OCI-LY1 (cell line): ENCODE data around the gene MIA3.

Source experiments
- H2AFZ ChIP-seq: fragments of 200-600 bp; sonication (generic), shearing (Covaris generic); 2 replicates; pipeline ENCODE4 v1.6.0; 2014; ENCODE audit warnings: antibody characterized with exemption, mild to moderate bottlenecking, low read length
- H3F3A ChIP-seq: fragments of 200-600 bp; sonication (generic), shearing (Covaris generic); 2 replicates; pipeline ENCODE4 v1.6.0; 2014; ENCODE audit warnings: mild to moderate bottlenecking, antibody characterized with exemption, low read length, moderate library complexity; ENCODE audit not compliant: insufficient read depth
- H3K27ac ChIP-seq: fragments of 200-600 bp; sonication (generic); 2 replicates; pipeline ENCODE4 v1.5.1; 2014; ENCODE audit warnings: low read length, mixed run types, mild to moderate bottlenecking, low read depth; ENCODE audit not compliant: poor library complexity, severe bottlenecking
- H3K27me3 ChIP-seq: fragments of 200-600 bp; sonication (generic); 2 replicates; pipeline ENCODE4 v1.6.0; 2014; ENCODE audit warnings: antibody characterized with exemption, mild to moderate bottlenecking, low read length, moderate library complexity; ENCODE audit not compliant: insufficient read depth
- H3K36me3 ChIP-seq: fragments of 200-600 bp; sonication (generic); 2 replicates; pipeline ENCODE4 v1.6.1; 2014; ENCODE audit warnings: mild to moderate bottlenecking, antibody characterized with exemption, low read length, moderate library complexity, mixed read lengths; ENCODE audit not compliant: insufficient read depth
- H3K4me1 ChIP-seq: fragments of 200-600 bp; sonication (generic); 2 replicates; pipeline ENCODE4 v1.5.1; 2014; ENCODE audit warnings: mild to moderate bottlenecking, low read length, moderate library complexity; ENCODE audit not compliant: insufficient read depth, severe bottlenecking
- H3K4me2 ChIP-seq: fragments of 200-600 bp; sonication (generic), shearing (Covaris generic); 2 replicates; pipeline ENCODE4 v1.6.1; 2014; ENCODE audit warnings: low read length
- H3K4me3 ChIP-seq: fragments of 200-600 bp; sonication (generic); 2 replicates; pipeline ENCODE4 v1.5.1; 2014; ENCODE audit warnings: low read length, low read depth, mild to moderate bottlenecking, mixed read lengths; ENCODE audit not compliant: poor library complexity, severe bottlenecking
- H3K79me2 ChIP-seq: fragments of 200-600 bp; shearing (Covaris generic); 2 replicates; pipeline ENCODE4 v1.6.1; 2016; ENCODE audit warnings: mixed run types, low read length, mixed read lengths; ENCODE audit not compliant: insufficient read depth
- H3K9ac ChIP-seq: fragments of 200-600 bp; sonication (generic), shearing (Covaris generic); 2 replicates; pipeline ENCODE4 v1.6.1; 2014; ENCODE audit warnings: mild to moderate bottlenecking, low read length, mixed read lengths
- H3K9me2 ChIP-seq: fragments of 200-600 bp; sonication (generic), shearing (Covaris generic); 2 replicates; pipeline ENCODE4 v1.6.1; 2014; ENCODE audit warnings: low read depth, mild to moderate bottlenecking, low read length, mixed read lengths
- H3K9me3 ChIP-seq: fragments of 200-600 bp; shearing (Covaris generic); 2 replicates; pipeline ENCODE4 v1.6.1; 2014; ENCODE audit warnings: low read length, mixed read lengths
- H4K20me1 ChIP-seq: fragments of 200-600 bp; sonication (generic), shearing (Covaris generic); 2 replicates; pipeline ENCODE4 v1.6.0; 2016; ENCODE audit warnings: mild to moderate bottlenecking, low read length; ENCODE audit not compliant: insufficient read depth
- EZH2 ChIP-seq: fragments of 200-600 bp; sonication (generic), shearing (Covaris generic); IDR thresholded peaks from 2 replicates; pipeline ENCODE4 v1.8.0; 2017; ENCODE audit warnings: borderline replicate concordance, mixed run types, mild to moderate bottlenecking, antibody characterized with exemption, low read length, moderate library complexity, mixed read lengths
- TF ChIP-seq, protein P1 (sequence below): fragments of 200-600 bp; sonication (generic), shearing (Covaris generic); IDR thresholded peaks from 2 replicates; pipeline ENCODE4 v1.5.1; 2017; ENCODE audit warnings: mild to moderate bottlenecking, antibody characterized with exemption, low read length, moderate library complexity, mixed read lengths

The MIA3 gene

GRCh38 chr1:222643606-222643937, 25.7 kb downstream of the MIA3 start:
- H3K79me2 ChIP-seq, result peaks cover 13% of the 10 kb centered on the region
- H2AFZ ChIP-seq, result peak overlapping the region; percentile 13; the same call in 1 of the 2 replicates
- no peaks in the 10 kb centered on the region for H3K9me2 ChIP-seq
- no peak for TF ChIP-seq EZH2
- TF ChIP-seq, protein P1, sequence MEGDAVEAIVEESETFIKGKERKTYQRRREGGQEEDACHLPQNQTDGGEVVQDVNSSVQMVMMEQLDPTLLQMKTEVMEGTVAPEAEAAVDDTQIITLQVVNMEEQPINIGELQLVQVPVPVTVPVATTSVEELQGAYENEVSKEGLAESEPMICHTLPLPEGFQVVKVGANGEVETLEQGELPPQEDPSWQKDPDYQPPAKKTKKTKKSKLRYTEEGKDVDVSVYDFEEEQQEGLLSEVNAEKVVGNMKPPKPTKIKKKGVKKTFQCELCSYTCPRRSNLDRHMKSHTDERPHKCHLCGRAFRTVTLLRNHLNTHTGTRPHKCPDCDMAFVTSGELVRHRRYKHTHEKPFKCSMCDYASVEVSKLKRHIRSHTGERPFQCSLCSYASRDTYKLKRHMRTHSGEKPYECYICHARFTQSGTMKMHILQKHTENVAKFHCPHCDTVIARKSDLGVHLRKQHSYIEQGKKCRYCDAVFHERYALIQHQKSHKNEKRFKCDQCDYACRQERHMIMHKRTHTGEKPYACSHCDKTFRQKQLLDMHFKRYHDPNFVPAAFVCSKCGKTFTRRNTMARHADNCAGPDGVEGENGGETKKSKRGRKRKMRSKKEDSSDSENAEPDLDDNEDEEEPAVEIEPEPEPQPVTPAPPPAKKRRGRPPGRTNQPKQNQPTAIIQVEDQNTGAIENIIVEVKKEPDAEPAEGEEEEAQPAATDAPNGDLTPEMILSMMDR, result no peak
- peak overlapping the region; percentile 73 for H3K4me2 ChIP-seq
- H3F3A ChIP-seq, result no peaks in the 10 kb centered on the region
- H3K4me1 ChIP-seq, result peaks cover 19% of the 10 kb centered on the region
- H3K27me3 ChIP-seq, result no peaks in the 10 kb centered on the region
- H3K9ac ChIP-seq, result peak overlapping the region; percentile 77
- peak overlapping the region; percentile 82 for H3K4me3 ChIP-seq
- H4K20me1 ChIP-seq, result no peaks in the 10 kb centered on the region
- peaks cover 15% of the 10 kb centered on the region; the same call in 1 of the 2 replicates for H3K36me3 ChIP-seq
- peak overlapping the region; percentile 58 for H3K27ac ChIP-seq
- no peaks in the 10 kb centered on the region for H3K9me3 ChIP-seq

DNA sequence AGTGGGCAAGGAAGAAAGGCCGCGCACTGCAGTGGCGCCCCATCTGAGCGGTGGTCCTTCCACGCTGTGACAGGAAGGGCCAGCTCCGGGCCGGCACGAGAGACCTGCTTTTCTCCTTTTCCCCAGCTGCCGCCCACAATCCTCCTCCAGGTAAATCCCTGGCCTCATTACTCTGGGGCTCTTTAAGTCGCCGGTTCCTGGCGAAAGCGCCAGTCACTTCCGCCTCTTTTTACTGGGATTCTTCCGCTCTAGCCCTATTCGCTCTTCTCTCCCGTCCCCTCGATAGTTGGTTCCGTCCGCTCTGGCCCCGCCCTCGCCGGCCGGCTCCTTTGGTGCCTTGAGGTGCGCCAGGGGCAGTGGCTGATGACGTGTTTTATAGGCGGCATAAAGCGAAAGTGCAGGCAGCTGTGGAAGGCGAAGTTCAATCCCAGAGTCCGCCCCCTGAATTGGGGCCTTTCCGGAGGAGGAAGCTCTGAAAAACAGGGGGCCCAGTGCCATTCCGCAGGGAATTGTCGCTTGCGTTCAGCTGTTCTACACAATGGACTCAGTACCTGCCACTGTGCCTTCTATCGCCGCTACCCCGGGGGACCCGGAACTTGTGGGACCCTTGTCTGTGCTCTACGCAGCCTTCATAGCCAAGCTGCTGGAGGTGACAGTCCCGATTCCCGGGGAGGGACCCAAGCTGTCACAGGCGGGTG, 26.2 kb downstream of the MIA3 start:
- H3K4me1 ChIP-seq, result peaks cover 19% of the 10 kb centered on the region
- no peaks in the 10 kb centered on the region for H4K20me1 ChIP-seq
- H3K27ac ChIP-seq, result peak overlapping the region; percentile 58
- peaks cover 21% of the 10 kb centered on the region for H3K36me3 ChIP-seq
- no peaks in the 10 kb centered on the region for H3K27me3 ChIP-seq
- peak overlapping the region; percentile 77 for H3K9ac ChIP-seq
- H3K4me3 ChIP-seq, result peak overlapping the region; percentile 82
- no peaks in the 10 kb centered on the region for H3F3A ChIP-seq
- H3K79me2 ChIP-seq, result peaks cover 13% of the 10 kb centered on the region
- TF ChIP-seq, protein P1, result no peak
- TF ChIP-seq EZH2, result no peak
- no peak overlapping the region; the same call in 1 of the 2 replicates for H2AFZ ChIP-seq
- no peaks in the 10 kb centered on the region for H3K9me3 ChIP-seq
- H3K4me2 ChIP-seq, result peak overlapping the region; percentile 73
- no peaks in the 10 kb centered on the region for H3K9me2 ChIP-seq

DNA sequence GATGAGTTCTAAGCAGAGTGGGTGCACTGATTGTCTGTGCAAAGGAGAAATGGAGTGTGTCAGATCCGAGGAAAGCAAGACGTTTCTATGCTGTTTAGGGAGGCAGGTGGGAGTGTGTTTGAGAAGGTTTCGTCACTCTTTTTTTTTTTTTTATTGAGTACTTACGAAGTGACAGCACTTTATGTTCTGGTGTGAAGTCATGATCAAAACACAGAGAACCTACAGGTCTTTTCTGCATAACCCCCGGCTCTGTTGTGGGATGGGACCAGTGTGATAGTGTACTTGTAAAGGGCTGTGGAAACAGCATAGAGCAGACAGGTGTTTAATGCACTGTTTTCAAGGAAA, 26.7 kb downstream of the MIA3 start:
- no peaks in the 10 kb centered on the region for H3K27me3 ChIP-seq
- peak overlapping the region; percentile 82 for H3K4me3 ChIP-seq
- H3K9me2 ChIP-seq, result no peaks in the 10 kb centered on the region
- H3K4me2 ChIP-seq, result peak overlapping the region; percentile 73
- peaks cover 19% of the 10 kb centered on the region for H3K4me1 ChIP-seq
- H3K27ac ChIP-seq, result no peak overlapping the region
- H3K9ac ChIP-seq, result peak overlapping the region; percentile 77
- no peaks in the 10 kb centered on the region for H3K9me3 ChIP-seq
- peaks cover 26% of the 10 kb centered on the region for H3K36me3 ChIP-seq
- no peaks in the 10 kb centered on the region for H3F3A ChIP-seq
- H2AFZ ChIP-seq, result no peak overlapping the region
- TF ChIP-seq, protein P1, result no peak
- TF ChIP-seq EZH2, result no peak
- peaks cover 13% of the 10 kb centered on the region for H3K79me2 ChIP-seq
- no peaks in the 10 kb centered on the region for H4K20me1 ChIP-seq
